Muscle layer of duodenum (tissue), 2 donors: ENCODE measurements around the gene MESD.

Experiments used
- H3K27ac ChIP-seq: one replicate; pipeline ENCODE4 v1.7.0; 2013; ENCODE audit warnings: mild to moderate bottlenecking, low read length
- H3K27me3 ChIP-seq: one replicate; pipeline ENCODE4 v1.7.0; 2013; ENCODE audit warnings: low read depth, mild to moderate bottlenecking, control low read depth, low read length
- H3K36me3 ChIP-seq, 2 donors: one replicate each; pipeline ENCODE4 v1.7.0; 2013; ENCODE audit warnings: low read length in 2 of 2, control low read depth in 1 of 2, mild to moderate bottlenecking in 1 of 2; ENCODE audit not compliant: insufficient read depth in 2 of 2, control insufficient read depth in 1 of 2
- H3K4me1 ChIP-seq, 2 donors: one replicate each; pipeline ENCODE4 v1.7.0; 2013; ENCODE audit warnings: low read length in 2 of 2, mild to moderate bottlenecking in 2 of 2, control low read depth in 1 of 2, moderate library complexity in 1 of 2; ENCODE audit not compliant: insufficient read depth in 2 of 2, control insufficient read depth in 1 of 2
- H3K4me3 ChIP-seq, 2 donors: one replicate each; pipeline ENCODE4 v1.7.0; 2013; ENCODE audit warnings: low read length in 2 of 2, low read depth in 1 of 2, mild to moderate bottlenecking in 1 of 2
- H3K9me3 ChIP-seq, 2 donors: one replicate each; pipeline ENCODE4 v1.7.0; 2013; ENCODE audit warnings: low read length in 2 of 2, control low read depth in 1 of 2, mild to moderate bottlenecking in 1 of 2; ENCODE audit not compliant: control insufficient read depth in 1 of 2
- donor health status: healthy.

The MESD gene

DNA sequence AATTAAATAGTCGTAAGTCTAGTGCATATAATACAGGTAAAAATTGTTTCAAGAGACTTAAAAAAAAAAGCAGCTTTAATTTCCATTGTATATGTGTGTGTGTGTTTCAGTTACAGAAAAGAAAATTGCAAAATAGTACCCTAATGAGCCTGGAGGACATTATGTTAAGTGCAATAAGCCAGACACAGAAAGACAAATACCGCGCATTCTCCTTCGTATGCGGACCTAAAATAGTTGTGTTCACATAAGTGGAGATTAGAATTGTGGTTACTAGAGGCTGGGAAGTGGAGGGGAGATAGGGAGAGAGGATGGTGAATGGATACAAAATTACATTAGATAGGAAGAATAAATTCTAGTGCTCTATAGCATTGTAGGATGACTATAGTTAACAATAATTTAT lies 3.6 kb downstream of the MESD start:
- H3K4me3 ChIP-seq, result no peak overlapping the region
- no peaks in the 10 kb centered on the region for H3K36me3 ChIP-seq
- H3K4me1 ChIP-seq, result peaks cover 18 to 34% of the 10 kb centered on the region in 2 donors
- no peaks in the 10 kb centered on the region for H3K27me3 ChIP-seq
- H3K27ac ChIP-seq, result no peak overlapping the region
- no peaks in the 10 kb centered on the region for H3K9me3 ChIP-seq

DNA sequence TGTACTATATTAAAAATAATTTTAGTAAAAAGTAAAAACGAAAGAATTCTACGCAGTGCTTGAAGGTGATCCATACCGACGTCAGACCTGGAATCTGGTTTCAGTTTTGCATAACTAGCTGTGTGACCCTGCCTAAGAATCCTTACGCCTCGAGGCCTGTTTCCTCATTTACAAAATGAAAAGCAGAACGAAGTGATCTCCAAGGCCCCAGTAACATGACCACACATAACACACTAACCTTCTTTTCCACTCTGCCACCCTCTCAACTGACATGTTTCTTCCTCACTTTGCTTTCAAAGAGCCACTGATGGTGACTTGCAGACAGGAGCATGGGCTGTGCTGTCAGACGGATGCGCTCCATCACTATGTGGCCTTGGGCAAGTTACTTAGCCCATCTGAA lies 4.8 kb downstream of the MESD start:
- peak overlapping the region; percentile 40 for H3K27ac ChIP-seq

GRCh38 chr15:80982839-80983238 lies 6.8 kb downstream of the MESD start:
- Histone ChIP-seq H3K4me1 (peaks cover 0 to 13% of the 10 kb centered on the region in 2 donors), H3K36me3 (peaks cover 21 to 23% of the 10 kb centered on the region in 2 donors), H3K9me3 (no peaks in the 10 kb centered on the region), H3K4me3 (no peak overlapping the region), H3K27me3 (no peaks in the 10 kb centered on the region), H3K27ac (no peak overlapping the region)

More for the DNA sequence above, 4.8 kb downstream of the MESD start:
- Histone ChIP-seq H3K4me3 (no peak overlapping the region), H3K4me1 (peaks cover 10 to 26% of the 10 kb centered on the region in 2 donors), H3K9me3 (no peaks in the 10 kb centered on the region), H3K36me3 (peaks cover 7 to 8% of the 10 kb centered on the region in 2 donors), H3K27me3 (no peaks in the 10 kb centered on the region)

DNA sequence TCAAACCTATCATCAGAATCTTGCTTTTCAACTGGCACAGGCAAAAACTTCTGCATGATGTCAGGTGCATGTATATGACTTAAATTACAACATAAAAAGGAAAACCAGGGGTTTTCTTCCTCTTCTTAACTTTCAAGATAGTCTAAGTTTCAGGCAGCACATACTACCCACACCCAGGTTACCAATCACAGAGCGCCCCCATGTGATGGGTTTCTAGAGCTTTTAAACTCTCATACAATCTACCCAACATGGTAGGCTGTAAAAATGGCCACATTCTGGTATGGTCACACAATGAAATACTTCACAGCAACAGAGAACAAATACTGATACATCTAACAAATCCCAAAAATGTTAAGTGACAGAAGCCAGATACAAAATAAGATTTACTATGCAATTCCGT lies 7.4 kb downstream of the MESD start:
- no peaks in the 10 kb centered on the region for H3K9me3 ChIP-seq
- H3K4me1 ChIP-seq, result peaks cover 0 to 13% of the 10 kb centered on the region in 2 donors
- no peaks in the 10 kb centered on the region for H3K27me3 ChIP-seq
- no peak overlapping the region for H3K4me3 ChIP-seq
- H3K36me3 ChIP-seq, result peaks cover 21 to 23% of the 10 kb centered on the region in 2 donors
- H3K27ac ChIP-seq, result no peak overlapping the region

GRCh38 chr15:80979538-80980200 lies 9.9 kb downstream of the MESD start:
- Histone ChIP-seq H3K27ac (no peak overlapping the region), H3K36me3 (peaks cover 21 to 23% of the 10 kb centered on the region in 2 donors), H3K9me3 (no peaks in the 10 kb centered on the region), H3K27me3 (no peaks in the 10 kb centered on the region), H3K4me3 (no peak overlapping the region), H3K4me1 (peaks cover 0 to 6% of the 10 kb centered on the region in 2 donors)

- Histone ChIP-seq H3K27ac (no peak overlapping the region), H3K4me1 (peaks cover 0 to 10% of the 10 kb centered on the region in 2 donors), H3K27me3 (no peaks in the 10 kb centered on the region), H3K36me3 (peaks cover 23 to 24% of the 10 kb centered on the region in 2 donors), H3K4me3 (no peak overlapping the region), H3K9me3 (no peaks in the 10 kb centered on the region)
Observed at GRCh38 chr15:80978685-80979329, 10.8 kb downstream of the MESD start.

- peaks cover 0 to 11% of the 10 kb centered on the region in 2 donors for H3K4me1 ChIP-seq
- no peak overlapping the region for H3K27ac ChIP-seq
- H3K9me3 ChIP-seq, result no peaks in the 10 kb centered on the region
- no peaks in the 10 kb centered on the region for H3K27me3 ChIP-seq
- no peak overlapping the region for H3K4me3 ChIP-seq
- peaks cover 23 to 26% of the 10 kb centered on the region in 2 donors for H3K36me3 ChIP-seq
Observed at GRCh38 chr15:80977627-80978036, 12.0 kb downstream of the MESD start.

- no peaks in the 10 kb centered on the region for H3K9me3 ChIP-seq
- H3K27me3 ChIP-seq, result no peaks in the 10 kb centered on the region
- no peak overlapping the region for H3K27ac ChIP-seq
- no peak overlapping the region for H3K4me3 ChIP-seq
- peaks cover 0 to 11% of the 10 kb centered on the region in 2 donors for H3K4me1 ChIP-seq
- H3K36me3 ChIP-seq, result peaks cover 23 to 32% of the 10 kb centered on the region in 2 donors
Observed at GRCh38 chr15:80976851-80977250, 12.8 kb downstream of the MESD start.

DNA sequence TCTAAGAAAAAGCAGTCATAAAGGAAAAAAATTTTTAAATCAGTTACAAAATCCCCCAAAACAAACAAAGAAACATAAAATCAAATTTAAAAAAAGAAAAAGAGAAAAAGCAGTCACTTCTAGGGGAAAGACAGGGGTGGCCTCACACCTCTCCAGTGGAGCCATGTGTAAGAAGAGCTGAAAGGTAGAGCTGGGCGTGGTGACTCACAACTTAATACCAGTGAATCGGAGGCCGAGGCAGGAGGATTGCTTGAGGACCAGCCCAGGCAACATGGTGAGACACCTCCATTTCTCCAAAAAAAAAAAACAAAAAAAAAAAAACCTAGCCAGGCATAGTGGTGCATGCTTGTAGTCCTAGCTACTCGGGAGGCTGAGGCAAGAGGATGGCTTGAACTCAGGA lies 14.7 kb downstream of the MESD start:
- Histone ChIP-seq H3K9me3 (no peaks in the 10 kb centered on the region), H3K36me3 (peaks cover 17 to 25% of the 10 kb centered on the region in 2 donors), H3K4me1 (peaks cover 0 to 11% of the 10 kb centered on the region in 2 donors), H3K27me3 (no peaks in the 10 kb centered on the region), H3K27ac (no peak overlapping the region), H3K4me3 (no peak overlapping the region)

DNA sequence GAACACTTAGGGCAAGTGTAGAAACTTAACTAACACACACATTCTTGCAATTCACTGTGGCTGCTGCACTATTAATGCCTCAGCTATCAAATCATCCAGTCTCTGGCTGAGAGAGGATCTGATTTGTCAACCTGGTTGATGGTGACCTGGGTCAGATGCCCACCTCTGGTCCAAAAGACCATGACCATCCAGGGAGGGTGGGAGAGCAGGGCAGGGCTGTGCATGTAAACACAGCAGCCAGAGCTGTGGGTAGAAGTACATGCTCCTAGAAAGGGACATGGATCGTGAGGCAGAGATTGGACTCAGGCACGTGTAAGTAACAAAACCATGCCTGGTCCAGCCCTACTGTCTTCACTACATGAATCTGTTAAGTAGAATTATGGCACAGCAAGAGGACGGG lies 17.3 kb downstream of the MESD start:
- H3K36me3 ChIP-seq, result peaks cover 0 to 12% of the 10 kb centered on the region in 2 donors
- no peaks in the 10 kb centered on the region for H3K27me3 ChIP-seq

GRCh38 chr15:80971143-80971542 lies 18.5 kb downstream of the MESD start:
- Histone ChIP-seq H3K4me3 (no peak overlapping the region), H3K9me3 (no peaks in the 10 kb centered on the region), H3K27me3 (no peaks in the 10 kb centered on the region), H3K36me3 (peaks cover 0 to 12% of the 10 kb centered on the region in 2 donors), H3K4me1 (peaks cover 0 to 21% of the 10 kb centered on the region in 2 donors), H3K27ac (no peak overlapping the region)

More for the DNA sequence above, 17.3 kb downstream of the MESD start:
- no peak overlapping the region for H3K4me3 ChIP-seq
- H3K9me3 ChIP-seq, result no peaks in the 10 kb centered on the region
- peaks cover 0 to 17% of the 10 kb centered on the region in 2 donors for H3K4me1 ChIP-seq
- H3K27ac ChIP-seq, result no peak overlapping the region
